OCI-LY3 (cell line): ENCODE results near the gene FFAR3.

Experiments
- CTCF ChIP-seq: fragments of 200-600, 300-600 bp; sonication (generic); IDR thresholded peaks from 2 replicates; pipeline ENCODE4 v1.5.1; 2014; ENCODE audit warnings: antibody characterized with exemption, low read length, low read depth
- EZH2phosphoT487 ChIP-seq: fragments of 200-600 bp; shearing (Covaris generic); IDR thresholded peaks from 2 replicates; pipeline ENCODE4 v1.6.1; 2018; ENCODE audit warnings: antibody characterized with exemption, mixed run types, low read depth

- TF ChIP-seq CTCF (no peak), EZH2phosphoT487 (no peak)
Observed at GRCh38 chr19:35383536-35383935, 25.3 kb downstream of the FFAR3 start.
